OCI-LY1 (cell line): ENCODE measurements around the gene ST6GALNAC3.

ENCODE experiments used
- EZH2 ChIP-seq: fragments of 200-600 bp; sonication (generic), shearing (Covaris generic); IDR thresholded peaks from 2 replicates; pipeline ENCODE4 v1.8.0; 2017; ENCODE audit warnings: borderline replicate concordance, mixed run types, mild to moderate bottlenecking, antibody characterized with exemption, low read length, moderate library complexity, mixed read lengths
- TF ChIP-seq, protein P1 (sequence below): fragments of 200-600 bp; sonication (generic), shearing (Covaris generic); IDR thresholded peaks from 2 replicates; pipeline ENCODE4 v1.5.1; 2017; ENCODE audit warnings: mild to moderate bottlenecking, antibody characterized with exemption, low read length, moderate library complexity, mixed read lengths

DNA sequence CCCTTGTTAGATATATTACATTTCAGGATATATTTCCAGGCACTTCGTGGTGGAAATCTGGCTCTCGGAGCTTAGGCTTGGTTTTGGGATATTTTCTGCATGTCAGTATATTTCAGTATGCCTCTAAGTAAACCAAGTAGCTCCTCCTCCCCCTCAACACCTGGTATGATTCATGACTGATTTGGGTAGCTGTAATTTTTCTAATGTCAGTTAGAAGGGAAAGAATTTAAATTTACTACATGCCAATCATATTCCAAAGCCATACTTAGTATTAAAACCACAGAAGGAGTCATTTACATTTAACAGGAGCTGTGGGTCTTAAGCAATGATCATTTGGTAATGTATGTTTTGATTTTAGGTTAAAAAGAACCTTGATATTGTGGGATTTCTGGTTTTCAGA lies 40.6 kb downstream of the ST6GALNAC3 start:
- TF ChIP-seq, protein P1, sequence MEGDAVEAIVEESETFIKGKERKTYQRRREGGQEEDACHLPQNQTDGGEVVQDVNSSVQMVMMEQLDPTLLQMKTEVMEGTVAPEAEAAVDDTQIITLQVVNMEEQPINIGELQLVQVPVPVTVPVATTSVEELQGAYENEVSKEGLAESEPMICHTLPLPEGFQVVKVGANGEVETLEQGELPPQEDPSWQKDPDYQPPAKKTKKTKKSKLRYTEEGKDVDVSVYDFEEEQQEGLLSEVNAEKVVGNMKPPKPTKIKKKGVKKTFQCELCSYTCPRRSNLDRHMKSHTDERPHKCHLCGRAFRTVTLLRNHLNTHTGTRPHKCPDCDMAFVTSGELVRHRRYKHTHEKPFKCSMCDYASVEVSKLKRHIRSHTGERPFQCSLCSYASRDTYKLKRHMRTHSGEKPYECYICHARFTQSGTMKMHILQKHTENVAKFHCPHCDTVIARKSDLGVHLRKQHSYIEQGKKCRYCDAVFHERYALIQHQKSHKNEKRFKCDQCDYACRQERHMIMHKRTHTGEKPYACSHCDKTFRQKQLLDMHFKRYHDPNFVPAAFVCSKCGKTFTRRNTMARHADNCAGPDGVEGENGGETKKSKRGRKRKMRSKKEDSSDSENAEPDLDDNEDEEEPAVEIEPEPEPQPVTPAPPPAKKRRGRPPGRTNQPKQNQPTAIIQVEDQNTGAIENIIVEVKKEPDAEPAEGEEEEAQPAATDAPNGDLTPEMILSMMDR: no peak
- TF ChIP-seq EZH2: no peak
